OCI-LY1 (cell line): ENCODE data around the gene TRIP13.

Experiments
- H2AFZ ChIP-seq: fragments of 200-600 bp; sonication (generic), shearing (Covaris generic); 2 replicates; pipeline ENCODE4 v1.6.0; 2014; ENCODE audit warnings: antibody characterized with exemption, mild to moderate bottlenecking, low read length
- H3F3A ChIP-seq: fragments of 200-600 bp; sonication (generic), shearing (Covaris generic); 2 replicates; pipeline ENCODE4 v1.6.0; 2014; ENCODE audit warnings: mild to moderate bottlenecking, antibody characterized with exemption, low read length, moderate library complexity; ENCODE audit not compliant: insufficient read depth
- H3K27ac ChIP-seq: fragments of 200-600 bp; sonication (generic); 2 replicates; pipeline ENCODE4 v1.5.1; 2014; ENCODE audit warnings: low read length, mixed run types, mild to moderate bottlenecking, low read depth; ENCODE audit not compliant: poor library complexity, severe bottlenecking
- H3K27me3 ChIP-seq: fragments of 200-600 bp; sonication (generic); 2 replicates; pipeline ENCODE4 v1.6.0; 2014; ENCODE audit warnings: antibody characterized with exemption, mild to moderate bottlenecking, low read length, moderate library complexity; ENCODE audit not compliant: insufficient read depth
- H3K36me3 ChIP-seq: fragments of 200-600 bp; sonication (generic); 2 replicates; pipeline ENCODE4 v1.6.1; 2014; ENCODE audit warnings: mild to moderate bottlenecking, antibody characterized with exemption, low read length, moderate library complexity, mixed read lengths; ENCODE audit not compliant: insufficient read depth
- H3K4me1 ChIP-seq: fragments of 200-600 bp; sonication (generic); 2 replicates; pipeline ENCODE4 v1.5.1; 2014; ENCODE audit warnings: mild to moderate bottlenecking, low read length, moderate library complexity; ENCODE audit not compliant: insufficient read depth, severe bottlenecking
- H3K4me2 ChIP-seq: fragments of 200-600 bp; sonication (generic), shearing (Covaris generic); 2 replicates; pipeline ENCODE4 v1.6.1; 2014; ENCODE audit warnings: low read length
- H3K4me3 ChIP-seq: fragments of 200-600 bp; sonication (generic); 2 replicates; pipeline ENCODE4 v1.5.1; 2014; ENCODE audit warnings: low read length, low read depth, mild to moderate bottlenecking, mixed read lengths; ENCODE audit not compliant: poor library complexity, severe bottlenecking
- H3K79me2 ChIP-seq: fragments of 200-600 bp; shearing (Covaris generic); 2 replicates; pipeline ENCODE4 v1.6.1; 2016; ENCODE audit warnings: mixed run types, low read length, mixed read lengths; ENCODE audit not compliant: insufficient read depth
- H3K9ac ChIP-seq: fragments of 200-600 bp; sonication (generic), shearing (Covaris generic); 2 replicates; pipeline ENCODE4 v1.6.1; 2014; ENCODE audit warnings: mild to moderate bottlenecking, low read length, mixed read lengths
- H3K9me2 ChIP-seq: fragments of 200-600 bp; sonication (generic), shearing (Covaris generic); 2 replicates; pipeline ENCODE4 v1.6.1; 2014; ENCODE audit warnings: low read depth, mild to moderate bottlenecking, low read length, mixed read lengths
- H3K9me3 ChIP-seq: fragments of 200-600 bp; shearing (Covaris generic); 2 replicates; pipeline ENCODE4 v1.6.1; 2014; ENCODE audit warnings: low read length, mixed read lengths
- H4K20me1 ChIP-seq: fragments of 200-600 bp; sonication (generic), shearing (Covaris generic); 2 replicates; pipeline ENCODE4 v1.6.0; 2016; ENCODE audit warnings: mild to moderate bottlenecking, low read length; ENCODE audit not compliant: insufficient read depth
- CTCF ChIP-seq: fragments of 200-600 bp; sonication (generic), shearing (Covaris generic); IDR thresholded peaks from 2 replicates; pipeline ENCODE4 v1.5.1; 2017; ENCODE audit warnings: mild to moderate bottlenecking, antibody characterized with exemption, low read length, moderate library complexity, mixed read lengths
- EZH2 ChIP-seq: fragments of 200-600 bp; sonication (generic), shearing (Covaris generic); IDR thresholded peaks from 2 replicates; pipeline ENCODE4 v1.8.0; 2017; ENCODE audit warnings: borderline replicate concordance, mixed run types, mild to moderate bottlenecking, antibody characterized with exemption, low read length, moderate library complexity, mixed read lengths

Gene TRIP13

GRCh38 chr5:865168-865521, 27.5 kb upstream of the TRIP13 start:
- no peak overlapping the region for H2AFZ ChIP-seq

GRCh38 chr5:865771-866170, 26.9 kb upstream of the TRIP13 start:
- H3K4me1 ChIP-seq = no peaks in the 10 kb centered on the region
- no peak overlapping the region for H2AFZ ChIP-seq
- no peak overlapping the region for H3K4me3 ChIP-seq
- H3K9me3 ChIP-seq = no peaks in the 10 kb centered on the region
- no peaks in the 10 kb centered on the region for H3K79me2 ChIP-seq
- no peaks in the 10 kb centered on the region for H3K9me2 ChIP-seq
- no peak overlapping the region for H3K27ac ChIP-seq
- H3K36me3 ChIP-seq = peaks cover 81% of the 10 kb centered on the region
- H3K9ac ChIP-seq = no peak overlapping the region
- no peaks in the 10 kb centered on the region for H4K20me1 ChIP-seq
- no peak overlapping the region for H3K4me2 ChIP-seq
- TF ChIP-seq EZH2 (no peak), CTCF (no peak)
- no peaks in the 10 kb centered on the region for H3F3A ChIP-seq
- no peaks in the 10 kb centered on the region for H3K27me3 ChIP-seq

More at GRCh38 chr5:865168-865521, 27.5 kb upstream of the TRIP13 start:
- Histone ChIP-seq H3K27ac (no peak overlapping the region), H3K9ac (no peak overlapping the region), H3K4me2 (no peak overlapping the region), H3K79me2 (no peaks in the 10 kb centered on the region), H4K20me1 (no peaks in the 10 kb centered on the region), H3K27me3 (no peaks in the 10 kb centered on the region), H3K4me1 (no peaks in the 10 kb centered on the region), H3K9me2 (no peaks in the 10 kb centered on the region), H3K4me3 (no peak overlapping the region), H3K36me3 (peaks cover 74% of the 10 kb centered on the region), H3F3A (no peaks in the 10 kb centered on the region), H3K9me3 (no peaks in the 10 kb centered on the region)
- TF ChIP-seq EZH2 (no peak), CTCF (no peak)

DNA sequence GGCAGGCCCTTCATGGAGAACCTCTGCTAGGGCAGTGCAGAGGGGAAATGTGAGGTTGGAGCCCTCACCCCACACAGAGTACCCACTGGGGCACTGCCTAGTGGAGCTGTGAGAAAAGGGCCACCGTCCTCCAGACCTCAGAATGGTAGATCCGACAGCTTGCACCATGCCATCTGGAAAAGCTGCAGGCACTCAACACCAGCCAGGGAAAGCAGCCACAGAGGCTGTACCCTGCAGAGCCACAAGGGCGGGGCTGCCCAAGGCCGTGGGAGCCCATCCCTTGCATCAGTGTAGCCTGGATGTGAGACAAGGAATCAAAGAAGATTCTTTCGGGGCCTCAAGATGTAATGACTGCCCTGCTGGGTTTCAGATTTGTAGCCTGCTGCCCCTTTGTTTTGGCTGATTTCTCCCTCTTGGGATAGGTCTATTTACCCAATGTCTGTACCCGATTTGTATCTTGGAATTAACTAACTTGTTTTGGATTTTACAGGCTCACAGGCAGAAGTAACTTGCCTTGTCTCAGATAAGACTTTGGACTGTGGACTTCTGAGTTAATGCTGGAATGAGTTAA, 25.3 kb upstream of the TRIP13 start:
- Histone ChIP-seq H3K36me3 (peaks cover 97% of the 10 kb centered on the region), H2AFZ (no peak overlapping the region), H3K79me2 (no peaks in the 10 kb centered on the region), H3K9me2 (no peaks in the 10 kb centered on the region), H3K4me1 (no peaks in the 10 kb centered on the region), H3K4me2 (no peak overlapping the region), H4K20me1 (no peaks in the 10 kb centered on the region), H3F3A (no peaks in the 10 kb centered on the region), H3K9ac (no peak overlapping the region), H3K4me3 (no peak overlapping the region), H3K9me3 (no peaks in the 10 kb centered on the region), H3K27me3 (no peaks in the 10 kb centered on the region), H3K27ac (no peak overlapping the region)
- TF ChIP-seq CTCF (no peak), EZH2 (no peak)
